GM18526 (cell line): ENCODE data around the gene ADAMTS15.

Experiments used
- POLR2A ChIP-seq: IDR thresholded peaks from 3 replicates; pipeline ENCODE4 v1.6.1; 2011; ENCODE audit not compliant: insufficient read length; ENCODE audit errors: extremely low read depth

The ADAMTS15 gene

GRCh38 chr11:130448416-130449309 lies at the start of gene ADAMTS15:
Gene ADAMTS15 (plus strand): TSS chr11:130448645. CDS start chr11:130448974, 329 bp downstream.
- no peak for TF ChIP-seq POLR2A

GRCh38 chr11:130399196-130399595 lies 49.2 kb upstream of the ADAMTS15 start:
- TF ChIP-seq POLR2A = no peak

GRCh38 chr11:130400781-130401483 lies 47.5 kb upstream of the ADAMTS15 start:
- no peak for TF ChIP-seq POLR2A

GRCh38 chr11:130402570-130402969 lies 45.9 kb upstream of the ADAMTS15 start:
- no peak for TF ChIP-seq POLR2A

- no peak for TF ChIP-seq POLR2A
Measured at GRCh38 chr11:130403271-130403804, 45.1 kb upstream of the ADAMTS15 start.

- TF ChIP-seq POLR2A = no peak
Measured at GRCh38 chr11:130403967-130404366, 44.5 kb upstream of the ADAMTS15 start.

- no peak for TF ChIP-seq POLR2A
Measured at GRCh38 chr11:130404727-130405126, 43.7 kb upstream of the ADAMTS15 start.

- no peak for TF ChIP-seq POLR2A
Measured at GRCh38 chr11:130405428-130405827, 43.0 kb upstream of the ADAMTS15 start.

GRCh38 chr11:130407978-130408377 lies 40.5 kb upstream of the ADAMTS15 start:
- no peak for TF ChIP-seq POLR2A

GRCh38 chr11:130408401-130408890 lies 40.0 kb upstream of the ADAMTS15 start:
- TF ChIP-seq POLR2A = no peak

GRCh38 chr11:130408901-130409300 lies 39.5 kb upstream of the ADAMTS15 start:
- no peak for TF ChIP-seq POLR2A

GRCh38 chr11:130409594-130410388 lies 38.7 kb upstream of the ADAMTS15 start:
- no peak for TF ChIP-seq POLR2A

- TF ChIP-seq POLR2A = no peak
Measured at GRCh38 chr11:130411223-130411622, 37.2 kb upstream of the ADAMTS15 start.

- TF ChIP-seq POLR2A = no peak
Measured at GRCh38 chr11:130413405-130414106, 34.9 kb upstream of the ADAMTS15 start.
